GM12872 (cell line): ENCODE measurements around the gene PLCH1.

Experiments
- TF ChIP-seq, protein P1 (sequence below): IDR thresholded peaks from 3 replicates; pipeline ENCODE4 v1.5.1; 2011; ENCODE audit warnings: low read depth, mild to moderate bottlenecking, low read length, moderate library complexity; ENCODE audit not compliant: insufficient read depth

PLCH1 gene

GRCh38 chr3:155556531-155556930 is 188.3 kb downstream of the PLCH1 start:
- TF ChIP-seq, protein P1, sequence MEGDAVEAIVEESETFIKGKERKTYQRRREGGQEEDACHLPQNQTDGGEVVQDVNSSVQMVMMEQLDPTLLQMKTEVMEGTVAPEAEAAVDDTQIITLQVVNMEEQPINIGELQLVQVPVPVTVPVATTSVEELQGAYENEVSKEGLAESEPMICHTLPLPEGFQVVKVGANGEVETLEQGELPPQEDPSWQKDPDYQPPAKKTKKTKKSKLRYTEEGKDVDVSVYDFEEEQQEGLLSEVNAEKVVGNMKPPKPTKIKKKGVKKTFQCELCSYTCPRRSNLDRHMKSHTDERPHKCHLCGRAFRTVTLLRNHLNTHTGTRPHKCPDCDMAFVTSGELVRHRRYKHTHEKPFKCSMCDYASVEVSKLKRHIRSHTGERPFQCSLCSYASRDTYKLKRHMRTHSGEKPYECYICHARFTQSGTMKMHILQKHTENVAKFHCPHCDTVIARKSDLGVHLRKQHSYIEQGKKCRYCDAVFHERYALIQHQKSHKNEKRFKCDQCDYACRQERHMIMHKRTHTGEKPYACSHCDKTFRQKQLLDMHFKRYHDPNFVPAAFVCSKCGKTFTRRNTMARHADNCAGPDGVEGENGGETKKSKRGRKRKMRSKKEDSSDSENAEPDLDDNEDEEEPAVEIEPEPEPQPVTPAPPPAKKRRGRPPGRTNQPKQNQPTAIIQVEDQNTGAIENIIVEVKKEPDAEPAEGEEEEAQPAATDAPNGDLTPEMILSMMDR: no peak

GRCh38 chr3:155555479-155556060 is 189.3 kb downstream of the PLCH1 start:
- TF ChIP-seq, protein P1: no peak

DNA sequence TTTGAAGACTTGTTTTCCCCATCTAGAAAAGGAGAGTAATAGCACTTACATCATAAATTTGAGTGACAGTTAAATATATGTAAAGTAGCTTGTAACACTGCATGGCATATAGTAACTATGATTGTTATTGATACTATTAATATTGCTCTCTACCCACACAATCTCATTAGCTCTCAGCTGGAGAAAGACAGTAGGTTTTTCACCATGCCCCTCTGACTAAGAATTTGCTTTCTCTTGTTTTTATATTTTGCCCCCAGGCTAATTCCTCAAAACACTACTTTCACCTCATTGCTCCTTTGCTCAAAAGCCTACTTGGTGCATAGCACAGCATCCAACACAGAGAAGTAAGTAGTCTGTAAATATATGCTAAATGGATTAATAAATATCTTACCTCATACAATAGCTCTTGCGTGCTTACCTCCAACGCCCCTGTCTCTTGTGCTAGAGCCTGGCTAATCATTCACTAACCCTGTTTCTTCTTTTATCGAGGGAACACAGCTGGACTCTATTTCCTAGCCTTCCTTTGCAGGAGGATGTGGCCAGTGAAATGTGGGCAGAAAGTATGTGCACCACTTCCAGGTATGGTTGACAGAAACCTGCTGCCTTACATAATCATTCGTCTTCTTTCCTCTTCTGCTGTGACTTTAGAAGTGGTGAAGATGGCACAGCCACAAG is 190.0 kb downstream of the PLCH1 start:
- TF ChIP-seq, protein P1: no peak

GRCh38 chr3:155553780-155554179 is 191.1 kb downstream of the PLCH1 start:
- TF ChIP-seq, protein P1: no peak

DNA sequence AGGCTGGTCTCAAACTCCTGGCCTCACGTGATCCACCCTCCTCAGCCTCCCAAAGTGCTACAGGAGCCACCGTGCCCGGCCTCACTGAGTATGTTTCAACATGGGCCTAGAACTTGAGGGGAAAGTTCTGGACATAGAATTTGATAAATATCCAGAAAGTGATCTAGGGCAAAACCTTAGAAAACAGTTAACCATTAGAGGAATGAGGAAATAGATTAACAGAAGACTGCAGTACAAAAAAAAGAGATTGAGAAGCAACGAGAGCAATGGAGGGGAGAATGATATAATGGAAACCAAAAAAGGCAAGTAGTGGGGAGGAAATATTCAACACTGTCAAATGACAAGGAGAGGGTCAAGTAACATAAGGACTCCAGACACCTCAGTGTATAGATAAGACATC is 191.5 kb downstream of the PLCH1 start:
- TF ChIP-seq, protein P1: no peak

DNA sequence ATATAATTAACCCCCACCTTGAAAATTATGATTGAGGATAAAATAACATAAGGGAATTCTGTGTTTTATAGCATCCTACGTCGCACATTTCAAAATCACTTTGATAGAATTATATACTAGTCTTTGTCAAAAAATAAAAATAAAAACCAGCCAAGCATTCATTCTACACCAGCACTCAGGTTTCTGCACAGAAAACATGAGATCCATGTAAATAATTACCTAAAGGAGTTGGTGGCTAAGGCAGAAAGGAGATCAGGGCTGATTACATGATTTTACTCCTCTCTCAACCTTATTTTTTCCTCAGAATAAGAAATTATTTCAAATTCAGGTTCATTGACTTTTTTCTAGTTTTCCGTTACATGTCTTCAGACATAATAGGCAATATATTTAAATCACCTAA is 194.5 kb downstream of the PLCH1 start:
- TF ChIP-seq, protein P1: no peak

- TF ChIP-seq, protein P1: no peak
These were observed 195.8 kb downstream of the PLCH1 start for GRCh38 chr3:155549087-155549486.
